Liver (tissue), 9 donors: ENCODE measurements around the gene ADRA2A. TPM values are rescaled to one million over a fixed set of nuclear protein-coding genes. Genes with fewer than 3 reads are reported as not detected.

ENCODE experiments used
- DNase-seq: peaks from one replicate; pipeline ENCODE4 v3.0.0-alpha.2; 2017; ENCODE audit warnings: low spot score
- H3K27ac ChIP-seq, 2 donors: one replicate each; pipeline ENCODE4 v1.7.0; 2013; ENCODE audit warnings: inconsistent platforms in 2 of 2, low read length in 2 of 2, control low read depth in 1 of 2, low read depth in 1 of 2, mild to moderate bottlenecking in 1 of 2
- H3K27me3 ChIP-seq, 4 donors: one replicate each; pipeline versions ENCODE4 v1.6.1 to v1.7.0; 2013; ENCODE audit warnings: low read length in 3 of 4, inconsistent platforms in 1 of 4, mild to moderate bottlenecking in 1 of 4, moderate library complexity in 1 of 4; ENCODE audit not compliant: control insufficient read depth in 4 of 4, insufficient read depth in 4 of 4
- H3K36me3 ChIP-seq, 4 donors: one replicate each; pipeline versions ENCODE4 v1.6.1 to v1.7.0; 2013; ENCODE audit warnings: low read length in 3 of 4, mild to moderate bottlenecking in 3 of 4, low read depth in 1 of 4, moderate library complexity in 1 of 4; ENCODE audit not compliant: control insufficient read depth in 4 of 4, insufficient read depth in 3 of 4
- H3K4me1 ChIP-seq, 4 donors: one replicate each; pipeline versions ENCODE4 v1.6.1 to v1.7.0; 2013; ENCODE audit warnings: low read length in 3 of 4, mild to moderate bottlenecking in 3 of 4, moderate library complexity in 1 of 4; ENCODE audit not compliant: control insufficient read depth in 4 of 4, insufficient read depth in 4 of 4
- H3K4me3 ChIP-seq, 3 donors: one replicate each; pipeline versions ENCODE4 v1.6.1 to v1.7.0; 2013; ENCODE audit warnings: low read length in 3 of 3, control low read depth in 1 of 3, low read depth in 1 of 3, mild to moderate bottlenecking in 1 of 3
- H3K9ac ChIP-seq, 2 donors: one replicate each; pipeline ENCODE4 v1.7.0; 2013; ENCODE audit warnings: low read length in 2 of 2, mild to moderate bottlenecking in 2 of 2, moderate library complexity in 2 of 2, control low read depth in 1 of 2, low read depth in 1 of 2
- H3K9me3 ChIP-seq, 4 donors: one replicate each; pipeline versions ENCODE4 v1.6.1 to v1.7.0; 2013; ENCODE audit warnings: low read length in 3 of 4; ENCODE audit not compliant: control insufficient read depth in 4 of 4
- ATF3 ChIP-seq: IDR thresholded peaks from 2 replicates; pipeline ENCODE4 v1.6.1; 2016; ENCODE audit warnings: antibody characterized with exemption
- EGR1 ChIP-seq, 2 donors: IDR thresholded peaks; 2 replicates each; pipeline ENCODE4 v1.6.1; 2016 to 2018; ENCODE audit warnings: antibody characterized with exemption in 2 of 2, low read depth in 2 of 2
- FOXA1 ChIP-seq: IDR thresholded peaks from 2 replicates; pipeline ENCODE4 v1.6.1; 2016; ENCODE audit warnings: antibody characterized with exemption
- FOXA2 ChIP-seq: IDR thresholded peaks from 2 replicates; pipeline ENCODE4 v1.6.1; 2016; ENCODE audit warnings: antibody characterized with exemption
- GABPA ChIP-seq, 2 donors: IDR thresholded peaks in 1 of 2; conservative IDR thresholded peaks in 1 of 2; 2 replicates each; pipeline ENCODE4 v1.6.1; 2016; ENCODE audit warnings: antibody characterized with exemption in 2 of 2, mild to moderate bottlenecking in 1 of 2, moderate library complexity in 1 of 2
- HNF4A ChIP-seq, 2 donors: conservative IDR thresholded peaks; 2 replicates each; pipeline ENCODE4 v1.6.1; 2016; ENCODE audit warnings: antibody characterized with exemption in 2 of 2, mild to moderate bottlenecking in 2 of 2
- HNF4G ChIP-seq: IDR thresholded peaks from 2 replicates; pipeline ENCODE4 v1.6.1; 2016; ENCODE audit warnings: antibody characterized with exemption
- JUND ChIP-seq, 2 donors: IDR thresholded peaks; 2 replicates each; pipeline ENCODE4 v1.6.1; 2016; ENCODE audit warnings: antibody characterized with exemption in 2 of 2
- MAX ChIP-seq: IDR thresholded peaks from 2 replicates; pipeline ENCODE4 v1.6.1; 2016; ENCODE audit warnings: antibody characterized with exemption
- NR2F2 ChIP-seq: IDR thresholded peaks from 2 replicates; pipeline ENCODE4 v1.6.1; 2016; ENCODE audit warnings: antibody characterized with exemption
- RAD21 ChIP-seq, 2 donors: IDR thresholded peaks; 2 replicates each; pipeline ENCODE4 v1.6.1; 2016; ENCODE audit warnings: antibody characterized with exemption in 2 of 2, mild to moderate bottlenecking in 2 of 2
- RXRA ChIP-seq, 2 donors: IDR thresholded peaks; 2 replicates each; pipeline ENCODE4 v1.6.1; 2017 to 2018; ENCODE audit warnings: antibody characterized with exemption in 2 of 2, mild to moderate bottlenecking in 1 of 2
- SP1 ChIP-seq: IDR thresholded peaks from 2 replicates; pipeline ENCODE4 v1.6.1; 2018; ENCODE audit warnings: antibody characterized with exemption, mild to moderate bottlenecking
- TAF1 ChIP-seq: conservative IDR thresholded peaks from 2 replicates; pipeline ENCODE4 v1.6.1; 2016; ENCODE audit warnings: antibody characterized with exemption, mild to moderate bottlenecking
- YY1 ChIP-seq: IDR thresholded peaks from 2 replicates; pipeline ENCODE4 v1.6.1; 2016; ENCODE audit warnings: antibody characterized with exemption, mild to moderate bottlenecking
- ZBTB33 ChIP-seq: IDR thresholded peaks from 2 replicates; pipeline ENCODE4 v1.6.1; 2016; ENCODE audit warnings: antibody characterized with exemption
- WGBS: extraction: QIAGEN DNeasy Blood & Tissue Kit; methylation state at CpG from one replicate; pipeline ENCODE4 v1.1.7; 2013; 5-methylcytosine and 5-hydroxymethylcytosine counted together
- polyA plus RNA-seq, 2 donors: library from polyadenylated mRNA; stranded (reverse) in 1 of 2; unstranded in 1 of 2; fragments of 200-250 nt in 1 of 2; fragments of >200 nt in 1 of 2; fragmentation: Nextera tagmentation in 1 of 2; extraction: Ambion mirVana in 1 of 2; gene quantifications; one replicate each; pipeline versions ENCODE4 v1.2.1 to v1.2.3, GENCODE V29; 2013 to 2015
- total RNA-seq, 2 donors: library from RNA; depleted of rRNA; stranded (reverse); fragments of >200 nt; gene quantifications; one replicate each; pipeline ENCODE4 v1.2.3, GENCODE V29; 2014
- TF ChIP-seq, protein P1 (sequence below): IDR thresholded peaks from 2 replicates; pipeline ENCODE4 v1.6.1; 2016; ENCODE audit warnings: antibody characterized with exemption, mild to moderate bottlenecking
- TF ChIP-seq, protein P2 (sequence below): fragments of 150-350 bp; IDR thresholded peaks from 2 replicates; pipeline ENCODE4 v1.5.1; 2017; ENCODE audit warnings: improper control_type of control experiment, low read depth, low read length; ENCODE audit not compliant: missing input control
- donor health status: healthy.
- donor health status: healthy.
- donor health status: healthy.
- donor health status: healthy.
- donor health status: healthy.

The ADRA2A gene
- total and polyA plus RNA-seq, 4 donors: 0.15 to 0.50 (median 0.33) TPM

GRCh38 chr10:111102359-111102837 lies 25.6 kb downstream of the ADRA2A start:
- Histone ChIP-seq H3K9me3 (no peaks in the 10 kb centered on the region), H3K27me3 (no peaks in the 10 kb centered on the region), H3K27ac (no peak overlapping the region), H3K4me3 (no peak overlapping the region), H3K4me1 (peaks cover 0 to 4% (median 3%) of the 10 kb centered on the region in 4 donors), H3K9ac (no peak overlapping the region), H3K36me3 (no peaks in the 10 kb centered on the region)
- TF ChIP-seq RXRA (IDR thresholded peaks at IDR 0.05) (no peak), FOXA1 (no peak), ATF3 (no peak), HNF4A (conservative IDR thresholded peaks at IDR 0.05) (no peak), MAX (no peak), FOXA2 (no peak), NR2F2 (no peak), SP1 (no peak), JUND (IDR thresholded peaks at IDR 0.05) (no peak), ZBTB33 (no peak), RAD21 (IDR thresholded peaks at IDR 0.05) (no peak), EGR1 (IDR thresholded peaks at IDR 0.05; ENCODE audit: low read depth in 2 of 2) (no peak), HNF4G (no peak), YY1 (no peak), GABPA (IDR thresholded peaks at IDR 0.05 in 1 of 2, conservative IDR thresholded peaks at IDR 0.05 in 1 of 2) (no peak), TAF1 (no peak)
- TF ChIP-seq, protein P1, sequence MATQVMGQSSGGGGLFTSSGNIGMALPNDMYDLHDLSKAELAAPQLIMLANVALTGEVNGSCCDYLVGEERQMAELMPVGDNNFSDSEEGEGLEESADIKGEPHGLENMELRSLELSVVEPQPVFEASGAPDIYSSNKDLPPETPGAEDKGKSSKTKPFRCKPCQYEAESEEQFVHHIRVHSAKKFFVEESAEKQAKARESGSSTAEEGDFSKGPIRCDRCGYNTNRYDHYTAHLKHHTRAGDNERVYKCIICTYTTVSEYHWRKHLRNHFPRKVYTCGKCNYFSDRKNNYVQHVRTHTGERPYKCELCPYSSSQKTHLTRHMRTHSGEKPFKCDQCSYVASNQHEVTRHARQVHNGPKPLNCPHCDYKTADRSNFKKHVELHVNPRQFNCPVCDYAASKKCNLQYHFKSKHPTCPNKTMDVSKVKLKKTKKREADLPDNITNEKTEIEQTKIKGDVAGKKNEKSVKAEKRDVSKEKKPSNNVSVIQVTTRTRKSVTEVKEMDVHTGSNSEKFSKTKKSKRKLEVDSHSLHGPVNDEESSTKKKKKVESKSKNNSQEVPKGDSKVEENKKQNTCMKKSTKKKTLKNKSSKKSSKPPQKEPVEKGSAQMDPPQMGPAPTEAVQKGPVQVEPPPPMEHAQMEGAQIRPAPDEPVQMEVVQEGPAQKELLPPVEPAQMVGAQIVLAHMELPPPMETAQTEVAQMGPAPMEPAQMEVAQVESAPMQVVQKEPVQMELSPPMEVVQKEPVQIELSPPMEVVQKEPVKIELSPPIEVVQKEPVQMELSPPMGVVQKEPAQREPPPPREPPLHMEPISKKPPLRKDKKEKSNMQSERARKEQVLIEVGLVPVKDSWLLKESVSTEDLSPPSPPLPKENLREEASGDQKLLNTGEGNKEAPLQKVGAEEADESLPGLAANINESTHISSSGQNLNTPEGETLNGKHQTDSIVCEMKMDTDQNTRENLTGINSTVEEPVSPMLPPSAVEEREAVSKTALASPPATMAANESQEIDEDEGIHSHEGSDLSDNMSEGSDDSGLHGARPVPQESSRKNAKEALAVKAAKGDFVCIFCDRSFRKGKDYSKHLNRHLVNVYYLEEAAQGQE: no peak
- TF ChIP-seq, protein P2, sequence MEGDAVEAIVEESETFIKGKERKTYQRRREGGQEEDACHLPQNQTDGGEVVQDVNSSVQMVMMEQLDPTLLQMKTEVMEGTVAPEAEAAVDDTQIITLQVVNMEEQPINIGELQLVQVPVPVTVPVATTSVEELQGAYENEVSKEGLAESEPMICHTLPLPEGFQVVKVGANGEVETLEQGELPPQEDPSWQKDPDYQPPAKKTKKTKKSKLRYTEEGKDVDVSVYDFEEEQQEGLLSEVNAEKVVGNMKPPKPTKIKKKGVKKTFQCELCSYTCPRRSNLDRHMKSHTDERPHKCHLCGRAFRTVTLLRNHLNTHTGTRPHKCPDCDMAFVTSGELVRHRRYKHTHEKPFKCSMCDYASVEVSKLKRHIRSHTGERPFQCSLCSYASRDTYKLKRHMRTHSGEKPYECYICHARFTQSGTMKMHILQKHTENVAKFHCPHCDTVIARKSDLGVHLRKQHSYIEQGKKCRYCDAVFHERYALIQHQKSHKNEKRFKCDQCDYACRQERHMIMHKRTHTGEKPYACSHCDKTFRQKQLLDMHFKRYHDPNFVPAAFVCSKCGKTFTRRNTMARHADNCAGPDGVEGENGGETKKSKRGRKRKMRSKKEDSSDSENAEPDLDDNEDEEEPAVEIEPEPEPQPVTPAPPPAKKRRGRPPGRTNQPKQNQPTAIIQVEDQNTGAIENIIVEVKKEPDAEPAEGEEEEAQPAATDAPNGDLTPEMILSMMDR: no peak
- WGBS: 77% methylated on average over 4 of the region's 4 CpGs
- no peak for DNase-seq
